T-cell (primary cell): ENCODE results near the gene PCDH19. TPM values are rescaled to one million over a fixed set of nuclear protein-coding genes. Genes with fewer than 3 reads are reported as not detected.

ENCODE experiments used
- ATAC-seq, 4 experiments: fragments of 200-7000 bp in 3 of 4; fragments of 150-1000 bp in 1 of 4; cut with Tn5 transposase; replicated peaks in 1 of 4; 1 replicate in 3 of 4; 2 replicates in 1 of 4; pipeline ENCODE4 v1.10.0; 2021; ENCODE audit warnings: moderate library complexity in 3 of 4, mild to moderate bottlenecking in 2 of 4, moderate number of reproducible peaks in 1 of 4
- CTCF ChIA-PET, 2 donors: fragments of 300-600 bp; sonication (Branson Sonifier 250); formaldehyde crosslinking; loops; one replicate each; lab custom pipeline; 2022; ENCODE audit warnings: antibody characterized with exemption in 2 of 2; lab: Charles Lee
- POLR2A ChIA-PET, 2 donors: fragments of 300-600 bp; sonication (Branson Sonifier 250); formaldehyde crosslinking; loops; one replicate each; lab custom pipeline; 2022; ENCODE audit warnings: antibody characterized with exemption in 2 of 2; lab: Charles Lee
- DNase-seq, 35 experiments: peaks; one replicate each; pipeline versions ENCODE4 v3.0.0 to v3.0.0-alpha.2; 2013 to 2023
- H3K27ac ChIP-seq: one replicate; pipeline ENCODE4 v1.5.1; 2013; ENCODE audit warnings: low read length
- H3K27me3 ChIP-seq, 2 experiments: replicated peaks in 1 of 2; 1 replicate in 1 of 2; 2 replicates in 1 of 2; pipeline versions ENCODE4 v1.6.1 to v1.7.0; 2013; ENCODE audit warnings: low read length in 1 of 2, mixed read lengths in 1 of 2; ENCODE audit not compliant: control insufficient read depth in 2 of 2, insufficient read depth in 2 of 2; ENCODE audit errors: extremely low read depth in 1 of 2
- H3K36me3 ChIP-seq, 2 donors: 1 replicate in 1 of 2; 2 replicates in 1 of 2; pipeline versions ENCODE4 v1.6.1 to v1.7.0; 2013; ENCODE audit warnings: low read length in 1 of 2; ENCODE audit not compliant: control insufficient read depth in 2 of 2, insufficient read depth in 1 of 2; ENCODE audit errors: extremely low read depth in 1 of 2
- H3K4me1 ChIP-seq, 2 experiments: 1 replicate in 1 of 2; 2 replicates in 1 of 2; pipeline versions ENCODE4 v1.6.1 to v1.7.0; 2013; ENCODE audit warnings: low read length in 2 of 2, mixed read lengths in 1 of 2; ENCODE audit not compliant: insufficient read depth in 2 of 2, control insufficient read depth in 1 of 2; ENCODE audit errors: extremely low read depth in 1 of 2
- H3K4me3 ChIP-seq, 2 donors: 1 replicate in 1 of 2; 2 replicates in 1 of 2; pipeline versions ENCODE4 v1.5.1 to v1.7.0; 2013; ENCODE audit warnings: mild to moderate bottlenecking in 2 of 2, low read length in 1 of 2, moderate library complexity in 1 of 2; ENCODE audit not compliant: control insufficient read depth in 1 of 2; ENCODE audit errors: extremely low read depth in 1 of 2
- H3K9me3 ChIP-seq: 2 replicates; pipeline ENCODE4 v1.7.0; 2013
- H3K27ac Mint-ChIP-seq, 2 donors: one replicate each; pipeline ENCODE4 v1.8.0; 2020 to 2021; ENCODE audit warnings: mild to moderate bottlenecking in 2 of 2, mixed read lengths in 2 of 2
- H3K27me3 Mint-ChIP-seq, 2 donors: one replicate each; pipeline ENCODE4 v1.8.0; 2021 to 2022; ENCODE audit warnings: mixed read lengths in 2 of 2
- H3K36me3 Mint-ChIP-seq: one replicate; pipeline ENCODE4 v1.8.0; 2021; ENCODE audit warnings: mixed read lengths
- H3K4me1 Mint-ChIP-seq, 3 donors: one replicate each; pipeline ENCODE4 v1.8.0; 2020 to 2022; ENCODE audit warnings: mixed read lengths in 3 of 3, mild to moderate bottlenecking in 1 of 3
- H3K4me3 Mint-ChIP-seq, 3 donors: one replicate each; pipeline ENCODE4 v1.8.0; 2020 to 2022; ENCODE audit warnings: mild to moderate bottlenecking in 3 of 3, mixed read lengths in 3 of 3, moderate library complexity in 3 of 3
- H3K9me3 Mint-ChIP-seq, 3 donors: one replicate each; pipeline ENCODE4 v1.8.0; 2020 to 2022; ENCODE audit warnings: mixed read lengths in 3 of 3
- WGBS: methylation state at CpG from one replicate; pipeline ENCODE4 v1.1.5; 2013; ENCODE audit warnings: missing lambda C conversion rate; ENCODE audit not compliant: insufficient coverage; 5-methylcytosine and 5-hydroxymethylcytosine counted together
- total RNA-seq, 35 experiments: library from RNA in 6 of 35; stranded (reverse) in 6 of 35; fragments of 120-200 nt in 1 of 35; gene quantifications; one replicate each; pipeline versions ENCODE4 v1.2.1 to v1.2.4 and lab custom pipeline; 2013 to 2026

Gene PCDH19
- total RNA-seq, 5 donors from 2014 or later (not counting 1 experiment from before 2014, with no cell fraction given): 0.03 to 0.05 TPM; not detected in 3

GRCh38 chrX:100376576-100376975, 33.5 kb downstream of the PCDH19 start:
- CTCF ChIA-PET: no interaction called here
- Mint-ChIP-seq H3K36me3 (no peaks in the 10 kb centered on the region), H3K27ac (no peak overlapping the region), H3K9me3 (no peaks in the 10 kb centered on the region), H3K4me3 (no peak overlapping the region), H3K27me3 (peaks cover 0 to 27% of the 10 kb centered on the region in 2 donors), H3K4me1 (peaks cover 0 to 7% (median 2%) of the 10 kb centered on the region in 3 donors)
- ATAC-seq (no peak), DNase-seq (no peak)
- Histone ChIP-seq H3K9me3 (no peaks in the 10 kb centered on the region), H3K4me3 (no peak overlapping the region), H3K36me3 (no peaks in the 10 kb centered on the region), H3K27me3 (no peaks in the 10 kb centered on the region), H3K4me1 (no peaks in the 10 kb centered on the region), H3K27ac (no peak overlapping the region)
- POLR2A ChIA-PET: no interaction called here

GRCh38 chrX:100373673-100374072, 36.4 kb downstream of the PCDH19 start:
- Histone ChIP-seq H3K27me3 (no peaks in the 10 kb centered on the region), H3K36me3 (no peaks in the 10 kb centered on the region), H3K4me3 (no peak overlapping the region), H3K9me3 (no peaks in the 10 kb centered on the region), H3K27ac (no peak overlapping the region), H3K4me1 (no peaks in the 10 kb centered on the region)
- Mint-ChIP-seq H3K27me3 (peaks cover 0 to 24% of the 10 kb centered on the region in 2 donors), H3K9me3 (no peaks in the 10 kb centered on the region), H3K36me3 (no peaks in the 10 kb centered on the region), H3K27ac (no peak overlapping the region), H3K4me3 (no peak overlapping the region), H3K4me1 (no peaks in the 10 kb centered on the region)
- no CpG with 5 or more reads among the region's 2 CpGs for WGBS
- CTCF ChIA-PET: no interaction called here
- no peak for ATAC-seq
- no peak for DNase-seq
- POLR2A ChIA-PET: no interaction called here

DNA sequence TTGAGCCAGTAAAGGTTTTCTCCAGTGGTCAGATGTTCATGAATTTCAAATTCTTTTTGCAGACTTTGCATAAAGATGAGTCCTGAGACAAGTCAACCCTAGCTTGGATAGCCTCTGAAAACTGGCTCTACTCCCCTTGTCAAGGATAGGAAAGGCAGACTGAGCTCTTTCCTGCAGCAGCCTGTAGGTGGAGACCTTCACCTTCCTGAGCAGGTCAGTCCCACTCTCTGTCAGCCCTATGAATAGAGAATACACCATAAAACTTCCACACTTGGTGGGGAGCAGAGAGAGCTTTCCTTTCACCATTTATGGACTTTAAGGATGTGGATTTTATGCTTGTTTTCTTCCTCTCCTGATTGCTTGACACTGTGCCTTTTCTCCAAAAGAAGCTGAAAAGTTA, 41.9 kb downstream of the PCDH19 start:
- Mint-ChIP-seq H3K36me3 (no peaks in the 10 kb centered on the region), H3K4me1 (no peaks in the 10 kb centered on the region), H3K4me3 (no peak overlapping the region), H3K9me3 (no peaks in the 10 kb centered on the region), H3K27ac (no peak overlapping the region), H3K27me3 (peaks cover 0 to 20% of the 10 kb centered on the region in 2 donors)
- Histone ChIP-seq H3K27ac (no peak overlapping the region), H3K4me1 (no peaks in the 10 kb centered on the region), H3K4me3 (no peak overlapping the region), H3K27me3 (no peaks in the 10 kb centered on the region), H3K9me3 (no peaks in the 10 kb centered on the region), H3K36me3 (no peaks in the 10 kb centered on the region)
- ATAC-seq (no peak), DNase-seq (no peak)
- ChIA-PET POLR2A (no interaction called here), CTCF (interaction anchor here in 1 of 2 donors (0.7 kb wide), 1 partner anchor 44 kb away, joined by 3 read pairs; no protein-coding TSS in a partner anchor)

GRCh38 chrX:100363896-100364295, 46.2 kb downstream of the PCDH19 start:
- CTCF ChIA-PET: no interaction called here
- Histone ChIP-seq H3K27me3 (no peaks in the 10 kb centered on the region), H3K27ac (no peak overlapping the region), H3K36me3 (no peaks in the 10 kb centered on the region), H3K4me1 (no peaks in the 10 kb centered on the region), H3K4me3 (no peak overlapping the region), H3K9me3 (no peaks in the 10 kb centered on the region)
- Mint-ChIP-seq H3K9me3 (no peaks in the 10 kb centered on the region), H3K36me3 (no peaks in the 10 kb centered on the region), H3K4me3 (no peak overlapping the region), H3K27ac (no peak overlapping the region), H3K4me1 (no peaks in the 10 kb centered on the region), H3K27me3 (peaks cover 0 to 20% of the 10 kb centered on the region in 2 donors)
- POLR2A ChIA-PET: no interaction called here
- ATAC-seq (no peak), DNase-seq (no peak)
- WGBS: no CpG with 5 or more reads among the region's 3 CpGs

DNA sequence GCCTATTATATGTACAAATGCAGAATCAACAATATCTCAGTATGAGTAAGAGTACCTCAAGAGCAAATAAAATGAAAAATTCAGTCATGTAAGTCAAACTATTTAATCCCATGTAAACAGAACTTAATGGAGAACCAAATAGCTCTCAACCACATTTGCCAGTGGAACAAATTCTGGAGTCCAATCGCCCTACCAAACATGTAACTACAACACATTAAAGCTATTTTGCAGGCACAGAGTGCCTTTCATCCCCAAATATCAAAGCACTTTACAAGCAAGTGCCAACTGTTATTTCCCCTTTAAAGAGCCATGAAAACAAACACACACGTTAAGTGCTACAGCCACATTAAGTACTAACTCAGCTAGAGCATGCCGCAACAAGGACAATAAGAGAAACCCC, 51.3 kb downstream of the PCDH19 start:
- no peak for DNase-seq
- 83% methylated on average over 1 of the region's 3 CpGs for WGBS
- no peak for ATAC-seq
- ChIA-PET CTCF (interaction anchor here in 1 of 2 donors (0.6 kb wide), 1 partner anchor 521 kb away, joined by 4 read pairs; no protein-coding TSS in a partner anchor), POLR2A (no interaction called here)
- Histone ChIP-seq H3K27me3 (no peaks in the 10 kb centered on the region), H3K4me3 (no peak overlapping the region), H3K9me3 (no peaks in the 10 kb centered on the region), H3K27ac (no peak overlapping the region), H3K4me1 (no peaks in the 10 kb centered on the region), H3K36me3 (no peaks in the 10 kb centered on the region)
- H3K4me1 Mint-ChIP-seq: no peaks in the 10 kb centered on the region
- H3K27ac Mint-ChIP-seq: no peak overlapping the region
- H3K27me3 Mint-ChIP-seq: peaks cover 0 to 20% of the 10 kb centered on the region in 2 donors
- no peak overlapping the region for H3K4me3 Mint-ChIP-seq
- no peaks in the 10 kb centered on the region for H3K36me3 Mint-ChIP-seq
- H3K9me3 Mint-ChIP-seq: no peaks in the 10 kb centered on the region

DNA sequence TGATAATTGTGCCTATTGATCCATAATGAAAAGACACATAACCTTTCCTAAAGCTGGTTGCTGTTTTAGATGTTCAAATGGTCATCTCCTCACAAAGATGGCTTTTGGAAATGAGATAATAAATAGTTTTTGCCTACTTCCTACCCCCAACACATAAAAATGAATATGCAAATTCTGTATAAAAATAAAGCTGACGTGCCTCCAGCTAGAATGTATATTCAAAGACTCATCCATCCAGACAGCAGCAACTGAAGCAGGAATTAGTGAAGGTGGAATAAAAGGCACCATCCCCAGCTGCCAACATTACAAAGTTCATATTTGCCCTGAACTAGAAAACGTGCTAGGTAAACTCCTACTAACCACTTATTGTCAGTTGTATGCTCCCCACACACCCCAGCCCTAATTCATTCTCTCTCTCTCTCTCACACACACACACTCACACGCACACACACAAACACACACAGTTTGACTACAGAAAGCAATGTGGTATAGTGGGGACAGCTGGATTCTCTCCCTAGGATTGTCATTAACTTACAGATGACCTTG, 53.6 kb downstream of the PCDH19 start:
- DNase-seq (no peak), ATAC-seq (no peak)
- H3K27ac Mint-ChIP-seq: no peak overlapping the region
- Histone ChIP-seq H3K27ac (no peak overlapping the region), H3K27me3 (no peaks in the 10 kb centered on the region), H3K4me1 (no peaks in the 10 kb centered on the region), H3K36me3 (no peaks in the 10 kb centered on the region), H3K9me3 (no peaks in the 10 kb centered on the region), H3K4me3 (no peak overlapping the region)
- H3K9me3 Mint-ChIP-seq: no peaks in the 10 kb centered on the region
- H3K4me1 Mint-ChIP-seq: no peaks in the 10 kb centered on the region
- H3K27me3 Mint-ChIP-seq: peaks cover 0 to 32% of the 10 kb centered on the region in 2 donors
- ChIA-PET CTCF (no interaction called here), POLR2A (no interaction called here)
- no CpG with 5 or more reads among the region's 3 CpGs for WGBS
- H3K36me3 Mint-ChIP-seq: no peaks in the 10 kb centered on the region
- no peak overlapping the region for H3K4me3 Mint-ChIP-seq

- Mint-ChIP-seq H3K36me3 (no peaks in the 10 kb centered on the region), H3K4me3 (no peak overlapping the region), H3K27ac (no peak overlapping the region), H3K4me1 (no peaks in the 10 kb centered on the region), H3K9me3 (no peaks in the 10 kb centered on the region), H3K27me3 (peaks cover 0 to 32% of the 10 kb centered on the region in 2 donors)
- ATAC-seq (no peak), DNase-seq (no peak)
- no peak overlapping the region for H3K27ac ChIP-seq
- H3K9me3 ChIP-seq: no peaks in the 10 kb centered on the region
- no peaks in the 10 kb centered on the region for H3K27me3 ChIP-seq
- H3K4me1 ChIP-seq: no peaks in the 10 kb centered on the region
- H3K36me3 ChIP-seq: no peaks in the 10 kb centered on the region
- H3K4me3 ChIP-seq: no peak overlapping the region
- WGBS: no CpG with 5 or more reads among the region's 3 CpGs
- CTCF ChIA-PET: no interaction called here
- POLR2A ChIA-PET: no interaction called here
Measured at GRCh38 chrX:100355680-100356079, 54.4 kb downstream of the PCDH19 start.
